Brain pericyte (primary cell): ENCODE results near the gene GFRA4.

ENCODE experiments used
- DNase-seq: peaks from one replicate; pipeline ENCODE4 v3.0.0-alpha.2; 2012; ENCODE audit warnings: low read depth, low spot score

The GFRA4 gene

DNA sequence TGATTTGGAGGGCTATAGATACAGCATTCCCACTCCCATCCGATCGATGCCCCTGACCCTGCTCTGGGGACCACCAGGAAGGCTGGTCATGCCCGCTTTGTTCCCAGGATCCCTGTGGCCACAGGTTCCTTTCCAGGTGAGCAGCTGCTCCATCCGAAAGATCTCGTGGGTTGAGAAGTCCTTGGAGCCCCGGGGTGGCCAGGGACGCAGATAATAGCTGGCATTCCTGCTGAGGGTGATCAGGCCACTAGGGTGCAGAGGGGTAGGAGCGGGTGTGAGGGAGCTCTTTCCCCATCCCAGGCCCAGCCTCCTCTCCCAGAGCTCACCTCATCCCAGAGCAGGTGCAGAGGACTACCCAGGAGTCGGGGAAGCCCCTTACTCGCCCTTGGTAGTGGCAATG, 11.2 kb upstream of the GFRA4 start:
- DNase-seq, result no peak

- no peak for DNase-seq
Observed at GRCh38 chr20:3673221-3674070, 10.2 kb upstream of the GFRA4 start.

DNA sequence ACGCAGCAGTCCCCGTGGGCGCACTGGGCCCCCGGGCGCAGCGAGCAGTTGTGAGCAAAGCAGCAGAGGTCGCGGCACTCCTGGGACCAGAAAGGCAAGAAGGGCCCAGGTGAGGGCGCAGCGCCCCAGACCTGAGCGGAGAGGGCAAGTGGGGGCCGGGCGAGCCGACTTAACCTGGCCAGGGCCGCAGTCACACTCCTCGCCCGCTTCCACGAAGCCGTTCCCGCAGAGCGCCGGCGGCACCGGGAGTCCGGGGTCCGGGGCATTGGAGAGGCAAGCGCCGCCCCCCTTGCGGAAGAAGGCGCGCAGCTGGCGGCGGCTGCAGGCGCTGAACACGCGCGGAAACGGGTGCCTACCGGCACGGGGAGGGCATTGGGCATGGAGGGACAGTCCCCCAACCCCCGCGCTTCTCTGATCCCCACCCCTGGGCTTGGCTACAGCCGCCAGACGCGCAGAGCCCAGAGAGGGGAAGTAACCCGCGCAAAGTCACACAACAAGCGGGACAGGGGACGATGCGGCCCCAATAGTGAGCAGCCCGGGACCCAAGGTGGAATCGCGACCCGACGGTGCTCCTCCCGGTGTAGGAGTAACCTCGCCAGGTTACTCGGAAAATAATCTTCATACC, 9.5 kb upstream of the GFRA4 start:
- no peak for DNase-seq

DNA sequence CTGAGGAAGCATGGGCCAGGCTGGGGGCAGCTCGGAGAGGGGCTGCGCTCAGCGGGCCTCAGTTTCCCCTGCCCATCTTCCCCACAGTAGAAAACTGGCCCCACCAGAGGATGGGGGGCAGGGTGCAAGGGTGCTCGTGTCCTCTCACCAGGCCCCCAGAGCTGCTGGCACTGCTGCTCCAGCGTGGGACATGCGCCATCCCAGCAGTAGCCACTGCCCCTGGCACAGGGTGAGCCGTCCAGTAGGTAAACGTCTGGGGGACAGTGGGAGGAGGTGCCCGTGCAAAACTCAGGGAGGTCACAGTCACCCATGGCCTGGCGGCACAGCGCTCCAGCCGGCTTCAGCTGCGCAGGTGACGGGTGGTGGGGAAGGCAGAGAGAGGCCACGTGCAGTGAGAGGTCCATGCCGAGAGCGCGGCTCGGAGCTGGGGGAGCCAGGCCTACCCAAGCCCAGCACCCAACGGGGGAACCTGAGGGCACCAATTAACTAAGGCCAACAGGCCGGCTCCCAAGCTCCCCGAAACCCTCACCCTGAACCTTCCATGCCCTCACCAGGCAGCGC, 8.9 kb upstream of the GFRA4 start:
- DNase-seq, result no peak

GRCh38 chr20:3670945-3671344, 7.7 kb upstream of the GFRA4 start:
- DNase-seq, result no peak

GRCh38 chr20:3670511-3670910, 7.3 kb upstream of the GFRA4 start:
- no peak for DNase-seq

- no peak for DNase-seq
Observed at GRCh38 chr20:3669710-3670367, 6.6 kb upstream of the GFRA4 start.

- no peak for DNase-seq
Observed at GRCh38 chr20:3667434-3668037, 4.3 kb upstream of the GFRA4 start.

DNA sequence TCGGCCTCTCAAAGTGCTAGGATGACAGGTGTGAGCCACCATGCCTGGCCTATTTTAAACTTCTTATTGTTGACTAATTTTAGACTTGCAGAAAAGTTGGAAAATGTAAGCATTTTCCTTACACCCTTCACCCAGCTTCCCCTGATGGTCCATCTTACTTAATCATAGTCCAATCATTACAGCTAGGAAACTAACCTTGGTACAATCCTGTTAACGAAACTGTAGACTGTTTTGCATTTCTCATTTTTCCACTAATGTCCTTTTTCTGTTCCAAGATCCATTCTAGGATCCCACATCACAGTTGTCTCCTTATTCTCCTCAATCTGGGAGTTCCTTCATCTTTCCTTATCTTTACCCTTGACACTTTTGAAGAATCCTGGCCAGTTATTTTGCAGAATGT, 659 bp upstream of the GFRA4 start:
- no peak for DNase-seq

DNA sequence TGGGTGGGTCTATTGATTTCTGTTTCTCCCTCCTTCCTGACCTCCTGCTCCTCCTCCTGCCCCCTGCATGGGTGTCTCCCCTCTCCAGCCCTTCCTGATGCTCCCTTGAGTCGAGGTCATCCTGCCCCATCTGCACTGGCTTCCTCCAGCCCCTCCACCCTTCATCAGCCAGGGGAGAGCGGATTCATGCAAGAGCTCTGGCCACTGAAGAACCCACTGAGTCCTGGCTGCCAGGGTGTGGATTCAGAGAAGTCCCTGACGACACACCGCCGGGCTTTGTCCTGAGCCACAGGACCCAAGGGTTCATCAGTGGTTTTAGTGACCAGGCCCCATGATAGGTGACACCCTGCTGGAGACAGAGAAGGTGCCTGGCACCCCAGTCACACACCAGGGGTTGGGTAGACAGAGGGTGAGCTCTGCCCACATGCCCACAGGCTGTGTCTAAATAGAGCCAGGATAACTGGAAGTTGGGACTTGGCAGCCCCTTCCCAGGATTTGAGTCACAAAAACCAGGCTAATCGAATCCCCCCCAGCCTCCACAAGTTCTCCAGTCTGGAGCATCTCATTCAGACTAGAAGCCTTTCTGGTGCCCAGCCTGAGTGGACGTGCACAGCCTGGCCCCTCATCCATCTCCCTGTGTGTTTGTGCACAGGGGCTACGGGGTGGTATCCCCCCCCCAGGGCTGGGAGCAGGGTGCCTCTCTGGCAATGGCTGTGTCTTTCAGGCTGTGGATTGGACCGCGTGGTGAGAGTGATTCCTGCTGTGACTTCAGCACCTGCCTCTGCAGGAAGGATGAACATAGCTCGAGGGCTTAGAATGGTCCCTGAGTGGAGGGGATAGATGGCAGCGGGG, 1.2 kb downstream of the GFRA4 start:
- DNase-seq, result no peak

- no peak for DNase-seq
Observed at GRCh38 chr20:3661060-3661813, 2.0 kb downstream of the GFRA4 start.

GRCh38 chr20:3660262-3661059, 2.7 kb downstream of the GFRA4 start:
- no peak for DNase-seq

- no peak for DNase-seq
Observed at GRCh38 chr20:3659492-3660261, 3.5 kb downstream of the GFRA4 start.

- DNase-seq, result no peak
Observed at GRCh38 chr20:3658716-3659491, 4.3 kb downstream of the GFRA4 start.

GRCh38 chr20:3658019-3658715, 5.0 kb downstream of the GFRA4 start:
- no peak for DNase-seq

DNA sequence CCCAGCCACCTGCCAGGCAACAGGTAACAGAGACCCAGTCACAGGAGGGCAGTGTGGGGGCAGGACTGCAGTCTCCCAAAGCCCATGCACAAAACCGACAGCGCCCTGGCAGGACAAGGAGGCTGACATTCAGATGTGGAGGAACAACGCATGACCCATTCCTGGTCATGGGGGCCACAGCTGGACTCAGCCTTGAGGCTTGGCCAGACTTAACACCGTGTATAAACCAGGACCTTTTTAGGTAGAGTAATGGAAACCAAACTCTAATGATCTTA, 8.1 kb downstream of the GFRA4 start:
- DNase-seq, result no peak

DNA sequence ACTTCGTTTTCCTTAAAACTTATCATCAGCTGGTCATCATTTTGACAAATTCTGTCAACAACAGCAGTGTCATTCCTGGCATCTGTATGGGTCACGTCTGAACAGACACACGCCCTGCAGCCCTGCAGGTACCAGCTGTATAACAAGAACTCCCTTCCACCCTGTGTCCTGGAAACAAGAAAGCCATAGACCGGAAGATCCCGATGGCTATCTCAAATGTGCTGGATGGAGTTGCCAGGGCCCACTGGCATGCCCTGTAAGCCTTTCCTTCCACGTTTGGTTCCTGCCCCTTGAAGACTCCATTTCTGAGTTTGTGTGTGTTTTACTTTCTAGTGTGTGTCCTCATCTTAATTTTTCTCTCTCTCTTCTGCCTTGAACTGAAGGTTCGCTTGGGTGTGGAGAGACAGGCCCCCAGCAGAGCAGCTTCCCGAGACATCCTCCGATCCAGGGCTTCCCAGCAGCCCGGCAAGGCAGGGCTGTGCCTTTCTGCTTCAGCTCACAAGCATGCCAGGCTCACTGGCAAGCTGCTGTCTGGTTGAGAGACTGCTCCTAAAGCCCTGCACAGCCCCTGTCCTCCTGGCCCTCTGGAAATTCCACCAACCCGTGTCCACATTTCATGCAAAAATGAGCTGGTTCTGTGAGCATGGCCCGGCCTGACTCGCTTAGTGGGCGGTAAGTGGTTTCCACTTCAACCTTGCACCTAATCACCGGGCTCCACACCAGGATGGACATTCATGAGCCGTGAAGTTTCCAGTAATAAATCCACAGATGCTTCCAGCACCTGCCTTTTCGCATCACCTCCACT, 8.7 kb downstream of the GFRA4 start:
- DNase-seq, result no peak
